AG04449 (cell line): ENCODE measurements around the gene CNOT4.

ENCODE experiments used
- CTCF ChIA-PET: fragments of 350-600 bp; formaldehyde crosslinking; extraction: SDS; loops from one replicate; lab custom pipeline; 2021; ENCODE audit warnings: antibody characterized with exemption; lab: Yijun Ruan, JAX
- POLR2A ChIA-PET: fragments of 400-600, 350-600 bp; formaldehyde crosslinking; extraction: SDS; loops from one replicate; lab custom pipeline; 2020; ENCODE audit warnings: antibody characterized with exemption, inconsistent platforms; lab: Yijun Ruan, JAX
- DNase-seq: peaks from one replicate; pipeline ENCODE4 v3.0.0-alpha.2; 2010; ENCODE audit warnings: low read depth, low spot score
- H3K4me3 ChIP-seq: 2 replicates; pipeline ENCODE4 v1.5.1; 2011; ENCODE audit warnings: low read depth, mild to moderate bottlenecking, control low read depth, low read length
- TF ChIP-seq, protein P1 (sequence below): IDR thresholded peaks from one replicate; pipeline ENCODE4 v1.5.1; 2011; ENCODE audit warnings: mild to moderate bottlenecking, moderate library complexity, low read length, control low read depth, inconsistent platforms; ENCODE audit not compliant: insufficient read depth; ENCODE audit errors: missing control alignments

The CNOT4 gene

DNA sequence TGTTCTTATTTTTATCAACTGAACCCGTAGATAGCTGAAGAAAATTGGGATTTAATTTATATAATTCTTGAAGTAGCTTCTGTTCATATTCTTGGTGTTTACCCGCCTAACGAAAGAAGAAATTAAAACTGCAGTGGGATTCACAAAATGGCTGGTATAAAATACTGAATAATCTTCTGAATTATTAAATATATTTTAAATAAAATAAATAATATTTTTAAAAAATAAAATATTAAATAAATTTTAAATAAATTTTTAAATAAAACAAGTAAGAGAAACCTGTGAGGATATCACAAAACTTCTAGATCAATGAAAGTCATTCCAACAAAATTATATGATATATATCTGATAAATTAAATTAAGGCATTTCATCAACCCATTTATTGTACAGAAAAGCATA is 99.4 kb downstream of the CNOT4 start:
- ChIA-PET CTCF (interaction anchor here (1.0 kb wide), 1 partner anchor 9 kb away, joined by 4 read pairs; no protein-coding TSS in a partner anchor), POLR2A (no interaction called here)
- no peak overlapping the region for H3K4me3 ChIP-seq

DNA sequence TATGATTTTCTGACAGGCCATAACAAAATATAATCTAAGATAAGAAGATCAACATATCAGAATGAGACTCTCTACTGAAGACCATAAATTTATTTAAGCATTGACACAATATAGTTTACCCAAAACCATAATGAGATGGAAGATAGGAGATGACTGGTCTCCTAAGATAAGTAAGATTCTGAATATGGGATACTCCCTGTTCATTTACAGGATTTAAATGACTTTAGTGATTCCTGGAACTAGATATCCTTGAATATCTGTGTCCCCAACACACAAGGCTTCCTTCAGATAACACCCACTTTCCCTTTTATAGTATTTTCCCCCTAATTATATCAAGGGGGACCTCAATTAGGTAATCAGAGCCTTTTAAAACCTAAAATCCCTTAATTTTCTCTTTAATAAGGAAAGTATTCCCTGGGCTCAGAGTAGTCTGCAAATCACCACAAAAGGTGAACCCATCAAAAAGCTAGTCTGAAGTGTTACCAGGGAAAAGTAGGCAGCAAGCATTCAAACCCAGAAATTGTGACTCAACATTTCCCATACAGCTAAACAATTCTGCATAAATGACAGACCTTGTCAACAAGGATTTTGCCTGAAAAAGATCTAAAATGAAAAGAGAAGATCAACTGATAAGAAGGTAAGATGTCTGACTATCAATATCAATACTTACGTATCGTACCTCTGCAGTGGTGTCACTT is 99.9 kb downstream of the CNOT4 start:
- ChIA-PET POLR2A (no interaction called here), CTCF (interaction anchor here (1.0 kb wide), 1 partner anchor 10 kb away, joined by 4 read pairs; no protein-coding TSS in a partner anchor)
- H3K4me3 ChIP-seq = no peak overlapping the region
- TF ChIP-seq, protein P1, sequence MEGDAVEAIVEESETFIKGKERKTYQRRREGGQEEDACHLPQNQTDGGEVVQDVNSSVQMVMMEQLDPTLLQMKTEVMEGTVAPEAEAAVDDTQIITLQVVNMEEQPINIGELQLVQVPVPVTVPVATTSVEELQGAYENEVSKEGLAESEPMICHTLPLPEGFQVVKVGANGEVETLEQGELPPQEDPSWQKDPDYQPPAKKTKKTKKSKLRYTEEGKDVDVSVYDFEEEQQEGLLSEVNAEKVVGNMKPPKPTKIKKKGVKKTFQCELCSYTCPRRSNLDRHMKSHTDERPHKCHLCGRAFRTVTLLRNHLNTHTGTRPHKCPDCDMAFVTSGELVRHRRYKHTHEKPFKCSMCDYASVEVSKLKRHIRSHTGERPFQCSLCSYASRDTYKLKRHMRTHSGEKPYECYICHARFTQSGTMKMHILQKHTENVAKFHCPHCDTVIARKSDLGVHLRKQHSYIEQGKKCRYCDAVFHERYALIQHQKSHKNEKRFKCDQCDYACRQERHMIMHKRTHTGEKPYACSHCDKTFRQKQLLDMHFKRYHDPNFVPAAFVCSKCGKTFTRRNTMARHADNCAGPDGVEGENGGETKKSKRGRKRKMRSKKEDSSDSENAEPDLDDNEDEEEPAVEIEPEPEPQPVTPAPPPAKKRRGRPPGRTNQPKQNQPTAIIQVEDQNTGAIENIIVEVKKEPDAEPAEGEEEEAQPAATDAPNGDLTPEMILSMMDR = no peak
- DNase-seq = no peak

More for the DNA sequence above, 99.4 kb downstream of the CNOT4 start:
- TF ChIP-seq, protein P1 = no peak
- DNase-seq = no peak

- no peak overlapping the region for H3K4me3 ChIP-seq
- POLR2A ChIA-PET = no interaction called here
- CTCF ChIA-PET = interaction anchor here (0.9 to 1.0 kb wide), 2 partner anchors 8 to 16 kb away, joined by 3 to 4 read pairs; no protein-coding TSS in a partner anchor
- no peak for DNase-seq
- TF ChIP-seq, protein P1 = no peak
These were observed 102.0 kb downstream of the CNOT4 start for GRCh38 chr7:135407884-135408283.

DNA sequence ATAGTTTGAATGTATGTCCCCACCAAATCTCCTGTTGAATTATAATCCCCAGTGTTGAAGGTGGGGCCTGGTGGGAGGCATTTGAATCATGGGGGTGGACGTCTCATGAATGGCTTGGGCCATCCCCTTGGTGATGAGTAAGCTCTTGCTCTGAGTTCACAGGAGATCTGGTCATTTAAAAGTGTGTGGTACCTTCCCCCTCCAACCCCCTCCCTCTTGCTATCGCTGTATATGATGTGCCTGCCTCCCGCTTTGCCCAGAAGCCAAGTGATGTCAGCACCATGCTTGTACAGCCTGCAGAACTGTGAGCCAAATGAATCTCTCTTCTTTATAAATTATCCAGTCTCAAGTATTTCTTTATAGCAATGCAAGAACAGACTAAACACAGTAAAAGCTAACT is 103.0 kb downstream of the CNOT4 start:
- no peak overlapping the region for H3K4me3 ChIP-seq
- DNase-seq = no peak
- POLR2A ChIA-PET = no interaction called here
- CTCF ChIA-PET = no interaction called here
- TF ChIP-seq, protein P1 = no peak

DNA sequence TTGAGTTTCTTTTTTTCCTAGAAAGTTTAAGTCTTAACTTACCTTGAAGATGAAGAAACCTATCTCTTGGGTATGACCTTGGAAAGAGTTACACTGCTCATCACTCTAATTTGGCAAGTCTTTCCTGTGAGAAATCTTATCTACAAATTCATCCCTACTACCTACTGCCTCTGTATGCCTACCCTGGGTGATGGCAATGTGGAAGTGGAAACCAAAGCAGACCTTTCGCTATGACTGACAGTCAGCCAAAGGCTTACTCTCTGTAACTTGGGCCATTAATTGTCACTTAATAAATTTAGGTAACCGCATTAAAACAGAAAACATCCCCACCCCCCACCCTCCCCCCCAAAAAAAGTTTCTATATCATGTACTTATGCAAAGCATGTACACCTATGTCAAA is 103.9 kb downstream of the CNOT4 start:
- CTCF ChIA-PET = no interaction called here
- POLR2A ChIA-PET = interaction anchor here (0.6 kb wide), 1 partner anchor 951 kb away, joined by 3 read pairs; no protein-coding TSS in a partner anchor
- TF ChIP-seq, protein P1 = no peak
- no peak overlapping the region for H3K4me3 ChIP-seq
- DNase-seq = no peak

- H3K4me3 ChIP-seq = no peak overlapping the region
- CTCF ChIA-PET = no interaction called here
- TF ChIP-seq, protein P1 = no peak
- no peak for DNase-seq
- POLR2A ChIA-PET = no interaction called here
These were observed 106.6 kb downstream of the CNOT4 start for GRCh38 chr7:135403302-135403701.
